ENCODE data around the gene CCN6.

Gene CCN6

GRCh38 chr6:112113918-112114317 is 60.0 kb downstream of the CCN6 start:
- DNase-seq (ENCODE audit: low read depth in 1 of 2, low spot score in 1 of 2), result no peak
- no peak overlapping the region for H3K27ac ChIP-seq (replicated peaks)
- TF ChIP-seq GABPA (IDR thresholded peaks at IDR 0.05; ENCODE audit: low read depth) (no peak), REST (IDR thresholded peaks at IDR 0.05; ENCODE audit: insufficient replicate concordance, low read depth) (no peak), POLR2AphosphoS5 (IDR thresholded peaks at IDR 0.05; ENCODE audit: low read depth) (no peak)
- no peak overlapping the region for H3K4me3 ChIP-seq (replicated peaks; ENCODE audit: insufficient read depth, low read length)
- H3K27me3 ChIP-seq (ENCODE audit: insufficient read depth, poor library complexity, severe bottlenecking), result no peaks in the 10 kb centered on the region

GRCh38 chr6:112114577-112115223 is 60.8 kb downstream of the CCN6 start:
- TF ChIP-seq REST (IDR thresholded peaks at IDR 0.05; ENCODE audit: insufficient replicate concordance, low read depth), result no peak
- TF ChIP-seq SPI1 (IDR thresholded peaks at IDR 0.05; ENCODE audit: borderline replicate concordance, low read depth), result no peak
- no peak for TF ChIP-seq GABPA (IDR thresholded peaks at IDR 0.05; ENCODE audit: low read depth)
- TF ChIP-seq CTCF (IDR thresholded peaks at IDR 0.05; ENCODE audit: insufficient read depth, low read length), result no peak
- TF ChIP-seq POLR2AphosphoS5 (IDR thresholded peaks at IDR 0.05; ENCODE audit: low read depth), result no peak
- no peaks in the 10 kb centered on the region for H3K27me3 ChIP-seq (ENCODE audit: insufficient read depth, poor library complexity, severe bottlenecking)
- no peak for DNase-seq (ENCODE audit: low read depth in 1 of 2, low spot score in 1 of 2)
- H3K4me3 ChIP-seq (replicated peaks; ENCODE audit: insufficient read depth, low read length), result no peak overlapping the region
- H3K27ac ChIP-seq (replicated peaks), result no peak overlapping the region

GRCh38 chr6:112116221-112116620 is 62.3 kb downstream of the CCN6 start:
- DNase-seq (ENCODE audit: low read depth in 1 of 2, low spot score in 1 of 2), result no peak
- no peak for TF ChIP-seq SPI1 (IDR thresholded peaks at IDR 0.05; ENCODE audit: borderline replicate concordance, low read depth)
- no peak for TF ChIP-seq POLR2AphosphoS5 (IDR thresholded peaks at IDR 0.05; ENCODE audit: low read depth)
- no peak for TF ChIP-seq CTCF (IDR thresholded peaks at IDR 0.05; ENCODE audit: insufficient read depth, low read length)
- TF ChIP-seq GABPA (IDR thresholded peaks at IDR 0.05; ENCODE audit: low read depth), result no peak
- TF ChIP-seq REST (IDR thresholded peaks at IDR 0.05; ENCODE audit: insufficient replicate concordance, low read depth), result no peak
- Histone ChIP-seq H3K27me3 (ENCODE audit: insufficient read depth, poor library complexity, severe bottlenecking) (no peaks in the 10 kb centered on the region), H3K27ac (replicated peaks) (no peak overlapping the region), H3K4me3 (replicated peaks; ENCODE audit: insufficient read depth, low read length) (no peak overlapping the region)
